Stimulated activated CD8-positive, alpha-beta memory T cell treated with anti-CD3 and anti-CD28 coated beads, Interleukin-4, amount 100 ng/mL, for 4 hours (primary cell): ENCODE results near the gene DDRGK1.

Experiments
- DNase-seq, 2 donors: peaks; one replicate each; pipeline ENCODE4 v3.0.0-alpha.2; 2020; ENCODE audit warnings: low read depth in 2 of 2, low spot score in 1 of 2

DDRGK1 gene

DNA sequence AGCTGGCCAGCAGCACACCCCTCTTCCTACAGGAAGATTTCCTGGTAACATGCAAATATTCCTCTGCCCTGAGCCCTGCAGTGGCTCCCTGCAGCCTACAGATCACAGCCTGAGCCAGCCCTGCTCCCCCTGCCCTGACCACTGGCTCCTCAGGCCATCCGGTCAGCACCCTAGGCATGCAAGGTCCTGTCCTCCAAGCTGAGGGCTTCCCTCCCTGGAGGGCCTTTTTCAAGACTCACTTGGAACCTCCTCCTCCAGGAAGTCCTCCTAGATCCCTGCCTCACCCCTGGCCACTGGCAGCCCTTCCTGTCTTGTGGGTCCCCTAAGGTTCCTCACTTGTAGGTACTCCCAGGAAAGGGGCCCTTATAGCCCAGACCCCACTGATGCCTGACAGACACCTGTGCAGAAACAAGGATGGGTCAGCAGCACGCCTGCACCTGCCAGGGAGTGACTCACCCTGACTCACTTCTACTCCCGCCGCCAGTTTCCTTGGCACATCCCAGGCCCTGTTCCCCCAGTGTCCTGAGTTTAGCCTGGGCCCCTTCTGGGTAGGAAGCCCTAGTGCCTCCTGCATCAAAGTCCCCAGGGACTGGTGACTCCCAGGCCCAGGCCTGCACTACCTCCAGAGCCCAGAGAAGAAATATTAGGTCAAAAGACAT is 31.3 kb upstream of the DDRGK1 start:
- DNase-seq, result no peak

DNA sequence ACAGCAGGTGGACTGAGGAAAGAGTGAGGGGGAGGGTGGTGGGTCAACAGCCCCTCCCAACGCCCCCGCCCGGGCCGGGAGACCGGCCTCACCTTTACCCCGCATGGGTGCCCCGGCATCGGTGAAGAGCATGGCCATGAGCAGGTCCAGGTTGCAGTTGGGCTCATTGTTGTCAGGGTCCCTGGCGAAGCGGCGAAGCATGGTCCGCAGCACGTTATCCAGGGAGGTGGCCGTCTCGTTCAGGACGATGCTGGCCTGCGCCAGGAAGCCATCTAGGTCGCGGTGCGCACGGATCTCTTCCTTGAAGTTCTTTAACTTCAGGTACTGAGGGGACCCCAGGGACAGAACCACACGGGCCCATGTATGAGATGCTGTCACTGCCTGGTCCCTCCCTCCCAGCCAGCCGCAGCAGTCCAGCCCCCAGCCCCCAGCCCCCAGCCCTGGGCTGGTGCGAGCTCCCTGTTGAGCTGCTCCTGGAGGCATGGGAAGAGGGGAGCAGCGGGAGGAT is 29.6 kb upstream of the DDRGK1 start:
- no peak for DNase-seq

DNA sequence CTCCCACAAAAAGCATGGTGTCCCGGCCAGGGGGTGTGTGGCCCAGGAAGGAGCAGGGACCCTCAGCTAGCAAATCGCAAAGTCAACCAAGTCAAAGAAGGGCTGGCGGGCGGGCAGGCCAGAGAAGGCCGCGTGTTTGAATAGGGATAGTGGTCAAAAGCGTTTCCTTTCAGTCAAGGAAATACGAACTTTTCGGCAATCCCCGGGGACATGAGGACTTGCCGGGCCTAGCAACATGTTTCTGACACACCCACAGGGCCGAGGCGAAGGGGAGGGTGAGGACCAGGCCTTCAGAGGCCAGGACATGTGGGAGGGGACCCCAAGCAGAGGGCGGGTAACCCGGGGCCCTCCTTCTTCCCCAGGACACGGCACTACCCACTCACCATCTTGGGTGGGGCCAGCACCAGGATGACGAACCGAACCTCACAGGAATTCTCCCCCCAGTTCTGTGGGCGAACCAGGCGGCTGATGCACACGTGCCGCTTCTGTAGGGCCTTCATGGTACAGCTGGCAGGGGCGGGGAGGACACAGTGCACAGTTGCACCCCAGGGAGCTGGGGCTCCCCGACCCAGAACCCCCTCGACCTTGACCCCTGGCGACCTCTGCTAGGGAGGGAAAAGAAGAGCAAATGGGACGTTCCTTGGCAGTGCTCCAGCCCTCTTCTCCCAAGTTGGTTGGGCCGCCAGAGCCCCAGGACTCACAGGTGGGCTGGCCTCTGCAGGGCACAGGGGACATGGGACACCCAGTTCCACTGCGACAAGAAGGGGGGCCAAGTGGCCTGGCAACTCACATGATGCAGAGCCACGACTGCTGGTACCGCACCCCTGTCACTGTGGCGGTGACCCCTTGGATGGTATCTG is 28.9 kb upstream of the DDRGK1 start:
- no peak for DNase-seq

GRCh38 chr20:3231889-3232588 is 27.6 kb upstream of the DDRGK1 start:
- no peak for DNase-seq

- no peak for DNase-seq
Measured at GRCh38 chr20:3231116-3231515, 26.6 kb upstream of the DDRGK1 start.

DNA sequence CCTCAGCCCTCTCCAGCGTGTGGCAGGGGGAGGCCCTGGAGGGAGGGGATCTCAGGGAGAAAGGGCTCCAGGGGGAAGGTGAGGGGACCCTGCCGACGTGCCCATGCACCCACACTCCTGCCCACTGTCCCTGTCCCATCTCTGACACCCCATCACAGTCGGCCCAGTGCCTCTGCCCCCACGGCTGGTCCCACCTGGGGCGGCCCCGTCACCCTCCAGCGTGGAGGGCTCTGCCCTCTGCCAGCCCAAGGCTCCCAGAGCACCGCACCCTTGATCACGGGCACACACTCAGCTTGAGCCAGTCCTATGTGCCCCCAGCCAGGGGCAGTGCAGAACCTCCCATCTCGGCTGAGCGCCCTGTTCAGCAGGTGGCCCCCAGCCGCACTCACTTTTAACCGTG is 25.3 kb upstream of the DDRGK1 start:
- no peak for DNase-seq

DNA sequence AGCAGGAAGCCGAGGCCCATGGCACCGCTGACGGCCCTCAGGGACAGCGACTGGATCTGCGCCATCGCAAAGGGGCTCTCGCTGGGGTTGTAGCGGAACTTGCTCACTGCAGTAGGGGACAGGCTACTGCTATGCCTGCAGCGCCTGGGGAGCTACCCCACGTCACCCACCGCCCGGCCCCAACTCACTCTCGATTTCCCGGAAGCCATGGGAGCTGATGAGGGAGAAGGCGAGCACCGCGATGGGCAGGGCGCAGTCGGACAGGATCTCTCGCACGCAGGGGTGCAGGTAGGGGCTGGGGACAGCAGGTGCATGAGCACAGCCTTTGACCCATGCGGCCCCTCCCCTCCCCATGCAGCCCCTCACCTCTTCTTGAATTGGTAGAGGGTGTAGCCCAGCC is 24.7 kb upstream of the DDRGK1 start:
- no peak for DNase-seq

DNA sequence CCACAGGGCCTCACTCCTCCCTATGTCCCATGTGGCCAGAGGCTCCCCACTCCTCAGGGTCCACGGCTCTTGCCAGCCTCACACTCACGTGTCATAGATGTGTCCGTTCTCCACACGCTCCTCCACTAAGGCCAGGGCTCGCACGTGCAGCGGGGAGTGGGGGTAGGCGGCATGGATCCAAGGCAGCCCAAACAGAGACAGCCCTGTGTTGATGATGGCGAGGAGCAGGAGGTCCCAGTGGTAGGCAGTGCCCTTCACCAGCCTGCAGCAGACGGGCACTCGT is 24.2 kb upstream of the DDRGK1 start:
- DNase-seq, result no peak

GRCh38 chr20:3227936-3228749 is 23.7 kb upstream of the DDRGK1 start:
- DNase-seq, result no peak

DNA sequence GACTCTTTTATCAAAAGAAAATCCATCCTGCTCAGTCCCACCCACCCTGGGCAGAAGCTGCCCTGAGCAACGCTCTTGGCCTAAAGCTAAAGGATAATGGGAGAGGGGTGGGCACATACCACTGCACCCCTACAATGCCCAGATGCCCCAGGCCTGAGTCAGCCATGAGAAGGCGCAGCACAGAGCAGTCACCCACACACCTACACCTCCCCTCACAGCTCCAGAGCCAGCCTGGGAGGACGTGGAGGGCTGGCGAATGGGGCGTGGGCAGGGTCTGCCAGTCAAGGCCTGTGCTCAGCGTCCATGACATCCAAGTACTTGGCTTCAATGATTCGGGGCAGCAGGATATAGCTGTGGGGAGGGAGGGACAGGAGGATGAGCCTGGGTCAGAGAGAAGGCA is 23.0 kb upstream of the DDRGK1 start:
- no peak for DNase-seq

DNA sequence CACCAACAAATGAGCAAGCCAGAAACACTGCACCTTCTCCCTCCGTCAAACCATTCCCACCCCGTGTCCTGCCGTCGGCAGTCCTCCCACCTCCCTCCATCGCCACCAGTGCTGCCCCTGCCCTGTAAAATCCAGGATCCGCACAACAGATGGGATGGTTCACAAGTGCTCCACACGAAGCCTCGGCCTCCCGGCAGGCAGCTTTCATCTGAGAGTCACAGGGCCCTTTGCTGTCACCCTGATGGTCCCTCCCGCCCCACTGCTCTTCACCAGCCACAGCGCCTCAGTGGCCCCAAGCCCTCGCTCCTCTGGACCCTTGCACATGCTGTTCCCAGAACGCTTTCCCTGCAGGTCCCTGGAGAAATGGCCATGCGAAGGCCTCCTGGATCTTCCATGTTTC is 22.4 kb upstream of the DDRGK1 start:
- no peak for DNase-seq

DNA sequence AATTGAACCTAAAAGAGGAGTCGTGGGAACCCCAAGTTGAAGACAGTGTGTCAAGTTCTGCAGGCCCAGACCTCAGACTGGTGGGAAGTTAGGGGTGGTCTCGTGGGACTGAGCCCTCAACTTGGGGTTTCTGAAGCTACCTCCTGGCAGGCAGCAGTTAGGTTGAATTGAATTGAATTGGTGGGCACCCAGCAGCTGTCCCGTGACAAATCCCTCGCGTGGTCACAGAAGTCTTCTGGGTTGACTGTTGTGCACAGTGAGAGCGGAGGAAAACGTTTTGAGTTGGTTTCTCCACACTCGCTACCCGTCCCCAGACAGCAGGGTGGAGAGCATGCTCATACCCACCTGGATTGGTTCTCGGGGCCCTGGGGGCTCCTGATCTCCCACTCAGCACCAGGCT is 21.6 kb upstream of the DDRGK1 start:
- no peak for DNase-seq

GRCh38 chr20:3224681-3225421 is 20.4 kb upstream of the DDRGK1 start:
- no peak for DNase-seq

DNA sequence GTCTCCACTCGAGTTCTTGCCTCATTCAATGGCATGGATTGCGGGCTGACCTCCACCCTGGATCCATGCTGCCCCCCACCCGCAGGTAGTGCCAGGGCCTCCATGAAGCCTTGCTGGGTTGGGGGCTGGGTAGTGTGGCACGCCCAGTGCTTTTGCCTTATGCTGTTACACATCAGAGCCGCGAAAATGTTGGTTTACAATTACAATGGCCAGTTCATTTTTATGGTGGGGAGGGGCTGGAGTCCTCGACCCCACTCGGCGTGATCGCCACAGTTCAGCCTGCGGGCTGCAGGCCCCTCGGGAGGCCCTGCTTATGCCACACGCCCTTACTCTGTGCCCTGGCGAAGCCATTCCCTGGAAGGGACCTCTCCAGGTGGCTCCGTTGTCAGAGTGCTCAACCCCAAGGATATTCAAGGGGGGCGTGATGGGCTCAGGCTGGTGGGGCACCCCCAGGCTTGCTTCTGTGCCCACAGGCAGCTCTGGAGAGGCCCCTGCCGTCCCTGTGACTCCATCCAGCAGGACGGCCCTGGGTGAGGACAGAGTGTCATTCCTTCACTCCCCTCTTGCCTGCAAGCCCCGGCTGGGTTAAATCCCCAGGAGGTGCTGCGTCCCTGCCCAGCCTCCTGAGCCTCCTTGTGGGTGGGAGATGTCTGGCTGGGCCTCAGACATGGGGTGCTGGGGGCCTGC is 19.7 kb upstream of the DDRGK1 start:
- DNase-seq, result no peak

- DNase-seq, result no peak
Measured at GRCh38 chr20:3223651-3223993, 19.1 kb upstream of the DDRGK1 start.

- no peak for DNase-seq
Measured at GRCh38 chr20:3222635-3223600, 18.4 kb upstream of the DDRGK1 start.

- DNase-seq, result no peak
Measured at GRCh38 chr20:3221398-3222226, 17.1 kb upstream of the DDRGK1 start.
